Inferior parietal cortex (tissue), 1 donor: ENCODE measurements around the gene DDX27.
"Not testable (repeated sequence)": the region's sequence is repeated elsewhere in the genome, so short reads cannot be mapped to it uniquely, and the experiment has no call there.

Experiments
- DNase-seq: peaks from one replicate; pipeline ENCODE4 v3.0.0-alpha.2; 2016; ENCODE audit errors: extremely low spot score

The DDX27 gene

DNA sequence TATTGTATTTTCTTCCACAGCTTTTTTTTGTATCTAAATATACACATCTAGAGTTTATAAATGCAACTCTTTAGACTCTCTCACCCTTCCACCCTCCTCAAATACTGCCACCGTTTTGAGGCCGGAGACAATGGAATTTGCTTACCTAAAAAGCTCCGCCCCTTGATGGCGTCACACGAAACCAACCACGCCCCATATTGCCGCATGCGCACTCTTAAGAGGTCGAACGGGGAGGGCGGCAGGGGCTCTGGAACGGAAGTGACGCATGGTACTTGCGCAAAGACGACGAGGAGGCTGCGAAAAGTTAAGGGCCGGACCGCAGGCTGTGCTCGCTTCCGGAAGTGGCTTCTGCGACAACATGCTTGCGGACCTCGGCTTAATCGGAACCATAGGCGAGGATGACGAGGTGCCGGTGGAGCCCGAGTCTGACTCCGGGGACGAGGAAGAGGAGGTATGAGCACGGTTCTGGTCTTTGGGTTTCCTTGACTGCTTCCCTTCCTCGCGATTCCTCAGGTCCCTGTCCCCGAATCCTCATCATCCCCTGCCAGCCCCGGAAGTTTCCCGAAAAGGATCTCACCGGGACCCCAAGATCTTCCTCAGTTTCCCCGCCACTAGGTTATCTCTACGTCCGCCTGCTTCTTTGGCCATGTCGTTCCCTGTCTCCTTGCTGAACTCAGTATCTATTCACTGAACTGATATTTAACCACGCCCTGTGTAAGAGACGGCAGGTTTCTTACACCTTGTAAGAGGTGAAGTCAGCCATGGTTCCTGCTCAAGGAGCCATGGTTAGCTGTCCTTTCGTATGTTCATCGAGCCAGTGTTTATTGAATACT, at the start of gene DDX27:
Gene DDX27 (plus strand): TSS at position 326 of the 833 bp plus-strand sequence. CDS start 33 bp downstream, at position 359.
- DNase-seq, result peak; percentile 100

- no peak for DNase-seq
These were observed 49.7 kb upstream of the DDX27 start for GRCh38 chr20:49169547-49169946.

DNA sequence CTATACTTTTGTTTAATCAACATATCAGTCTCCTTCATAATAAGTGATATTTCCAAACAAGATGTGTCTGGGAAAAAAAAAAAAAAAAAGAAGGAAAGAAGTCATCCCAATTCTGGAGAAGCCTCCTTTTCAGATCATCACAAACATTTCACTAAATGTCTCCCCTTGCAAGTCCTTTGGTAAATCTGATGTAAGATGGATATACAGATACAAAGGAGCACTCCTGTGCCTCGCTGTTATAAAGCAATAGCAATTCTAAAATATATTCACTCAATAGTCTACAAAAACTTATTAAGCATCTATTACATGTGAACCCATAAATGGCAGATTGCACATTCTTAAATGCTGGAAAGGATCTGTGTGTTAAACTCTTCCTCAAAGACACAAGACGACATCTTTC, 48.5 kb upstream of the DDX27 start:
- no peak for DNase-seq

GRCh38 chr20:49171909-49172308, 47.3 kb upstream of the DDX27 start:
- no peak for DNase-seq

- DNase-seq, result no peak
These were observed 46.8 kb upstream of the DDX27 start for GRCh38 chr20:49172413-49172812.

- DNase-seq, result no peak
These were observed 45.0 kb upstream of the DDX27 start for GRCh38 chr20:49174183-49174582.

GRCh38 chr20:49179368-49180277, 39.6 kb upstream of the DDX27 start:
- DNase-seq, result no peak

- DNase-seq, result no peak
These were observed 37.8 kb upstream of the DDX27 start for GRCh38 chr20:49181265-49181877.

- DNase-seq, result no peak
These were observed 35.8 kb upstream of the DDX27 start for GRCh38 chr20:49183444-49183843.

GRCh38 chr20:49184084-49184501, 35.1 kb upstream of the DDX27 start:
- not testable (repeated sequence) for DNase-seq

DNA sequence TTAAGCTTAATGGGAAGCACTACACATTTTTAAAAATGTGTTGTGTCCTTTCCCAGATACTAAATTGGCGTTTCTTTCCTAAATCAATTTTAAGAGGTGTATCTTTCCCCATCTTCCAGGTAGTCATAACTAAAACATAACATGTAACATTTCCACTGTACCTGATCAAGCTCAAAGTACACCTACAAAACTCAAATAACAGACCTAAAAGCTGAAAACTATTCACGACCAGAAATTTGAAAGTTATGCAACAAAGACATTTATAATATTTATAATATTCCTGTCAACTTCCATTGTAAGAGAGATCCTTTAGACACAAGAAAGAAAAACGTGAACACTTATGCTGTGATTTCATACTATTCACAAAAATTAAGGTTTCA, 34.5 kb upstream of the DDX27 start:
- no peak for DNase-seq

GRCh38 chr20:49185071-49185761, 34.0 kb upstream of the DDX27 start:
- DNase-seq, result no peak

- DNase-seq, result no peak
These were observed 32.5 kb upstream of the DDX27 start for GRCh38 chr20:49186535-49187329.

DNA sequence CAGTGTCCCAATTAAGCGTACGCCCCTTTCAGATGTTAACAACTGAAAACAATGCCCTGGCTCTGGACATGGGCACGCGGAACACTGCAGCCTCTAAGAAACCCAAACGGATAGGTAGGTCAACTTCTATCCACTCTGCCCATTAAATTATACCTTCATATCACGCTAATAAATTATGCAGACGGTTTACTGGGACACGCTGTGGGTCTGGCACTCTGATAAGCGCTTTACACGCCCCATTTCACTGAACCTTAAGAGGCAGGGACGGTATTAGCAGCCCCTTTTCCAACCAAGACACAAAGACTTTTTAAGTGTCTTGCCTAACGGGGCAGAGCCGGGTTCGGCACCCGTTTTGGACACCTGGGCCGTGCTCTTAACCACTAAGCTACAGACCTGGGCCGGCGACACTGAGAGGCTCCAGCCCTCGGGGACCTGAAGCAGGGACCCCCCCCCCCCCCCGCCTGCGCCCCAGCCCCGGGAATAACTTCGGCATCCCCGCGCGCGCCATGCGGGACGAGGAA, 31.8 kb upstream of the DDX27 start:
- DNase-seq, result no peak

GRCh38 chr20:49187851-49188641, 31.2 kb upstream of the DDX27 start, which contains the start of gene STAU1:
STAU1 (minus strand) TSS chr20:49188334; CDS start chr20:49166201, 22,133 bp downstream.
- DNase-seq, result peak; percentile 93

DNA sequence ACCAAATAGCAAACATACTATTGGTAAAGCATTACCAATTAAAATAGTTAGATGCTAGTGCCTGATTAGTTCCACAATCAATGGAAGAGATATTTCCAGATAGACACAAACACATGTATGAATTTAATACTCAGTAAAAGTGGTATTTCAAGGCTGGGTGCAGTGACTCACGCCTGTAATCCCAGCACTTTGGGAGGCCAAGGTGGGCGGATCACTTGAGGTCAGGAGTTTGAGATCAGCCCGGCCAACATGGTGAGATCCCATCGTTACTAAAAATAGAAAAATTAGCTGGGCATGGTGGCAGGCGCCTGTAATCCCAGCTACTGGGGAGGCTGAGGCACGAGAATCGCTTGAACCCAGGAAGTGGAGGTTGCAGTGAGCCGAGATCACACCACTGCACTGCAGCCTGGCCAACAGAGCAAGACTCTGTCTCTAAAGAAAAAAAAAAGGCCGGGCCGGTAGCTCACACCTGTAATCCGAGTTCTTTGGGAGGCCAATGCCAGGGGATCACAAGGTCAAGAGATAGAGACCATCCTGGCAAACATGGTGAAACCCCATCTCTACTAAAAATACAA, 26.2 kb upstream of the DDX27 start:
- not testable (repeated sequence) for DNase-seq

- DNase-seq, result no peak
These were observed 19.4 kb upstream of the DDX27 start for GRCh38 chr20:49199729-49200293.

GRCh38 chr20:49203011-49203410, 16.2 kb upstream of the DDX27 start:
- DNase-seq, result no peak

- no peak for DNase-seq
These were observed 15.5 kb upstream of the DDX27 start for GRCh38 chr20:49203746-49204145.
